T-helper 1 cell treated with Interleukin-12 subunit alpha and Interleukin-12 subunit beta and Interleukin-4 antibody, amounts not matched to agents 30 ng/mL and 1 ng/mL, for 36 hours (primary cell): Measurements from ENCODE around the gene ZNF747. TPM values are rescaled to one million over a fixed set of nuclear protein-coding genes. Genes with fewer than 3 reads are reported as not detected.
"Not testable (repeated sequence)": the region's sequence is repeated elsewhere in the genome, so short reads cannot be mapped to it uniquely, and the experiment has no call there.

Experiments used
- intact Hi-C: fragments of 100-400 bp; cut with micrococcal nuclease; formaldehyde crosslinking; loops from one replicate; pipeline ENCODE4 v1.15.1; 2024
- total RNA-seq: library from RNA; stranded (reverse); gene quantifications from 2 replicates; pipeline ENCODE4 v1.2.3, GENCODE V29; 2022

ZNF747 gene
- total RNA-seq, 1 donor from 2014 or later, result 14.1 TPM

GRCh38 chr16:30535106-30535776, 583 bp upstream of the ZNF747 start:
- intact Hi-C loops, result loop anchor here (1.0 to 2.0 kb wide), 10 partner anchors 8 to 164 kb away; partner anchors contain the start of genes DCTPP1, ITGAL, SRCAP and ZNF764

GRCh38 chr16:30533748-30534367, 800 bp downstream of the ZNF747 start:
- intact Hi-C loops, result loop anchor here (1.0 to 2.0 kb wide), 3 partner anchors 124 to 214 kb away; partner anchors contain the start of genes FBRS, PHKG2 and SRCAP

- intact Hi-C loops, result no loop called here
Observed at GRCh38 chr16:30533146-30533522, 1.5 kb downstream of the ZNF747 start.

- intact Hi-C loops, result no loop called here
Observed at GRCh38 chr16:30532285-30533145, 2.1 kb downstream of the ZNF747 start.

GRCh38 chr16:30530163-30531037, 4.3 kb downstream of the ZNF747 start:
- intact Hi-C loops, result no loop called here

- intact Hi-C loops, result loop anchor here (5.0 kb wide), 1 partner anchor 83 kb away; the partner anchor contains the start of gene ZNF689
Observed at GRCh38 chr16:30528799-30529457, 5.7 kb downstream of the ZNF747 start.

- intact Hi-C loops, result loop anchor here (1.0 to 5.0 kb wide), 14 partner anchors 8 to 193 kb away; partner anchors contain the start of genes DCTPP1, FBRS, ITGAL and PRR14
Observed at GRCh38 chr16:30527635-30528178, 7.0 kb downstream of the ZNF747 start.

- intact Hi-C loops, result loop anchor here (1.0 to 5.0 kb wide), 14 partner anchors 8 to 193 kb away; partner anchors contain the start of genes DCTPP1, FBRS, ITGAL and PRR14
Observed at GRCh38 chr16:30526823-30527634, 7.6 kb downstream of the ZNF747 start.

- intact Hi-C loops, result loop anchor here (2.0 to 5.0 kb wide), 6 partner anchors 53 to 173 kb away; partner anchors contain the start of genes FBRS, ITGAL, PRR14 and SRCAP
Observed at GRCh38 chr16:30526137-30526822, 8.4 kb downstream of the ZNF747 start, which contains the start of gene ZNF768. TSS of gene ZNF768 (minus strand) at chr16:30526566. CDS start at chr16:30526413, 153 bp downstream.

- intact Hi-C loops, result loop anchor here (2.0 to 5.0 kb wide), 6 partner anchors 53 to 173 kb away; partner anchors contain the start of genes FBRS, ITGAL, PRR14 and SRCAP
Observed at GRCh38 chr16:30525844-30526136, 8.9 kb downstream of the ZNF747 start.

- intact Hi-C loops, result loop anchor here (5.0 kb wide), 1 partner anchor 87 kb away; the partner anchor contains the start of gene ZNF689
Observed at GRCh38 chr16:30524575-30525568, 9.8 kb downstream of the ZNF747 start.

GRCh38 chr16:30523768-30524574, 10.7 kb downstream of the ZNF747 start:
- intact Hi-C loops, result no loop called here

- intact Hi-C loops, result not testable (repeated sequence)
Observed at GRCh38 chr16:30522702-30523463, 11.8 kb downstream of the ZNF747 start.

- intact Hi-C loops, result no loop called here
Observed at GRCh38 chr16:30521873-30522641, 12.6 kb downstream of the ZNF747 start.
